ENCODE measurements around the gene MTSS2. TPM values are rescaled to one million over a fixed set of nuclear protein-coding genes. Genes with fewer than 3 reads are reported as not detected.
"Not testable (repeated sequence)": the region's sequence is repeated elsewhere in the genome, so short reads cannot be mapped to it uniquely, and the experiment has no call there.

The MTSS2 gene
- total RNA-seq, 1 donor from 2014 or later = 35.4 TPM

DNA sequence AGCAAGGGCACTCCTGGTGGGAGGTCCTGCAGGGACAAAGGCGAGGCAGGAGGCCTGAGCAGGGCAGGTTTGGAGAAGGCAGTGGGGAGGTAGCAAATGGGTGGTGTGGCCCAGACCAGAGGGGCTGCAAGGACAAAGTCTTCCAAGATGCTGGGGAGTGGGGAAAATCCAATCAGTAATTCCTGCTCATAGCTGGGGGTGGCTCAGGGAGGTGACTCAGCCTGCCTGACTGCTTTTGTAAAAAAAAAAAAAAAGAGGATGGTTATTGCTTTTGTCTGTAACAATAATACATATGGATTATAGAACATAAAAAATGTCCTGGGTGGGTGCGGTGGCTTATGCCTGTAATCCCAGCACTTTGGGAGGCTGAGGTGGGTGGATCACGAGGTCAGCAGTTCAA lies 34.3 kb downstream of the MTSS2 start:
- no peak for DNase-seq

DNA sequence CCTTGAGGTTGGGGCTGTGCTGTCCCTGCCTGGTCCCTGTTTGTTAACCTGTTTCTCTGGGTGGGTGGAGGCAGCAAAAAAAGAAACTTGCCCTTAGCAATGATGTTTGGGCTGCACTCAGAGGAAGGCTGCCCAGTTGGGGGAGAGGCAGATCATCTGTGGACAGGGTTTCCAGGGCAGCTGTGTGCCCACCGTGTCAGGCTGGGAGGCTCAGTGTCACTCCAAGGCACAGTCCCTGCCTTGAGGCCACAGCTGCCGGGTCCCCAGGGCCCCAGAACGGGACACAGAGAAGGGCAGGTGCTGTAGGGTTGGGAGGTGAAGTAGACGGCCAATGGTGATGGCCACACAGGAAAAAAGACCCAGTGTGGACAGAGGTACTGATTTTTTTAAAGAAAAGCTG lies 35.6 kb downstream of the MTSS2 start:
- no peak for DNase-seq

DNA sequence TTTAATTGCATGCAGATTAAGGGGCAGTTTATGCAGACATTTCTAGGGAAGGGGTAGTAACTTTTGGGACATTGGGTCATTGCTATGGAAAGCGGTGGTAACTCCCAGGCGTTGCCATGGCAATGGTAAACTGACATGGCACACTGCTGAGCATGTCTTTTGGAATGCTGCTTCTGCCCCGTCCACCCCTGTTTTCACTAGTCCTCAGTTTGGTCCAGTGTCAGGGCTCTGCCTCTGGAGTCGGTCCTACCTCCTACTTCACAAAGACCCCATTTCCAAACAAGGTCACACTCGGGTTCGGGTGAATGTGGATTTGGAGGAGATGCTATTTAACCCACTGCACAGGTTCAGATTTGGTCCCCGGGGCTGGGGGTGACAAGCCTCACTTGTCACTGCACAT lies 36.6 kb downstream of the MTSS2 start:
- DNase-seq = no peak

DNA sequence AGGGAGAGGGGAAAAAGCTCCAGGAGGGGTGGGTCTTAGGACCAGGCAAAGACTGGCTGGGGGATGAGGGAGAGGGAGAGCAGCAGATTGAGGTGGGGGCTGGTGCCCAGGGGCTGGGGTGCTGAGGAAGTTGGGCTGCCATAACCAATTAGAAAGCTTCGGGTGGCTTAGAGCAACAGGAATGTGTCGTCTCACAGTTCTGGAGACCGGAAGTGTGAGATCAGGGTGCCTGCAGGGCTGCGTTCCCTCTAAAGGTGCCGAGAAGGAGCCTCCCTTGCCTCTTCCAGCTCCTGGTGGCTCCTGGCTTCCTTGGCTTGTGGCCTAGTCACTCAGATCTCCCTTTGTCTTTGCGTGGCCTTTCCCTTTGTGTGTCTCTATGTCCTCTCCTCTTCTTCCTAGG lies 37.2 kb downstream of the MTSS2 start:
- DNase-seq = no peak

DNA sequence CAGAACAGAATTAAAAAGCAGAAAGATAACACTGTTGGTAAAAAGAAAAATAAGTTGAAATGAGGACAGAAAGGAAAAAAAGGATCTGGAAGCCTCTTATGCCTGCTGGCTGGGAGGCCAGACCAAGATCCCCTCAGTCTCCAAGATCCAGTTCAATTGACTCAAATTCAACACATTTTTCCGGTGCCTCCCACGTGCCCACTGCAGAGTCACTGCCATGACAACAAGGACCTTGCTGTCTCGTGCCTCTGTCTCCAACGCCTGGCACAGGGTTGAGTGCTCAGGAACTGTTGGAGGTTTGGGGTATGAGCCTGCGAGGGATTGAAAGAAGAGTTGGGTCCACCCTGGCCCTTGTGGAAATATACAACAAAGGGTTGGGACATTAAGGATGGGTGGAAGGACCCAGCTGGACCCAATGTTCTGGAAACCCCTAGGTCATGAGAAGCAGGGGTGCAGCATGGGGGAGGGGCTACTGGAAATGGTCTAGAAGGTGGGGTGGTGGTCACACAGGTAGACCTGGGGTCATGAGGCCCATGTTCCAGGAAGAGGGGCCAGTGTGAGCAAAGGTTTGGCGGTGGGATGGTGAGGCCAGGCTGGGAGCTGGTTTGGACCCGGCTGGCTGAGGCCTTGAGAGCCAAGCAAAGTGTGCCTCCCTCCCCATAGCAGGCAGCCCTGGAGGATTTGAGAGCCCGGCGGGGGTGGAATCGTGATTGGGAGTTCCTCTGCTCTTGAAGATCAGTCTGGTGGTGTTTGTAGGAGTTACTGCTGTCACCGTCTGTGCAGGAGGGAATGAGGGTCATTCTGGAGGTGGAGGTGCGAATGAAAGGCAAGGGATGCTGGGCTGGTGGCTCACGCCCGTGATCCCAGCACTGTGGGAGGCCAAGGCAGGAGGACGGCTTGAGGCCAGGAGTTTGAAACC lies 38.2 kb downstream of the MTSS2 start:
- DNase-seq = peak; percentile 42

DNA sequence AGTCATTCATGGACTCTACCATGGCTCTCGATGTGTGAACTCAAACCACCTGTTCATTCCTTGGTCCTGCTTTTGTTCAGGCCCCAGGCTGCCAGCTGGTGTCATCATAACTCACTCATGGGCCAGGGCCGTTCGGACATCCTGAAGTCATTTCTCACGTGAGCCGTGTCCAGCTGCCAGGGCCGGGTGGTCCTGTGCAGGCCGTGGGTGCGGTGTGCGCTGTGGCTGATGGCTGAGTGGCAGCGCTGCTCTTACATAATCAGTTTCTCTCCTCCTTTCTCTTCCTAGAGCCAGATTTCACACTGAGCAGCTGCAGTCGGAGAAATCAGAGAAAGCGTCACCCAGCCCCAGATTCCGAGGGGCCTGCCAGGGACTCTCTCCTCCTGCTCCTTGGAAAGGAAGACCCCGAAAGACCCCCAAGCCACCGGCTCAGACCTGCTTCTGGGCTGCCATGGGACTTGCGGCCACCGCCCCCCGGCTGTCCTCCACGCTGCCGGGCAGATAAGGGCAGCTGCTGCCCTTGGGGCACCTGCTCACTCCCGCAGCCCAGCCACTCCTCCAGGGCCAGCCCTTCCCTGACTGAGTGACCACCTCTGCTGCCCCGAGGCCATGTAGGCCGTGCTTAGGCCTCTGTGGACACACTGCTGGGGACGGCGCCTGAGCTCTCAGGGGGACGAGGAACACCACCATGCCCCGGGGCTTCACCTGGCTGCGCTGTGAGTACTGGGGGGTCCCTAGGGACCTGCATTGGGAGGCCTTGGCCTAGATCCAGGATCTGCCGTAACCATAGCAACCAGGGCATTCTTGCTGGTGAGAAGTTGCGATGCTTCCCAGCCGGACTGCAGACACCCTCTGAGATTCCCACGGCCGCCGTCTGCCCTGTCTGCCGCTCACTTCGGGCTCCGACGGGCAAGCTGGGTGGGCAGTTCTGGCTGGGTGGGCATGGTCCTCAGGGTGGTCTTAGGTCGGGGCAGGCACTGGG lies 39.3 kb downstream of the MTSS2 start, which contains the start of gene IL34:
TSS of gene IL34 (plus strand) at position 300 of the 982 bp plus-strand sequence. CDS start at position 689, 389 bp downstream.
- DNase-seq = peak; percentile 37

DNA sequence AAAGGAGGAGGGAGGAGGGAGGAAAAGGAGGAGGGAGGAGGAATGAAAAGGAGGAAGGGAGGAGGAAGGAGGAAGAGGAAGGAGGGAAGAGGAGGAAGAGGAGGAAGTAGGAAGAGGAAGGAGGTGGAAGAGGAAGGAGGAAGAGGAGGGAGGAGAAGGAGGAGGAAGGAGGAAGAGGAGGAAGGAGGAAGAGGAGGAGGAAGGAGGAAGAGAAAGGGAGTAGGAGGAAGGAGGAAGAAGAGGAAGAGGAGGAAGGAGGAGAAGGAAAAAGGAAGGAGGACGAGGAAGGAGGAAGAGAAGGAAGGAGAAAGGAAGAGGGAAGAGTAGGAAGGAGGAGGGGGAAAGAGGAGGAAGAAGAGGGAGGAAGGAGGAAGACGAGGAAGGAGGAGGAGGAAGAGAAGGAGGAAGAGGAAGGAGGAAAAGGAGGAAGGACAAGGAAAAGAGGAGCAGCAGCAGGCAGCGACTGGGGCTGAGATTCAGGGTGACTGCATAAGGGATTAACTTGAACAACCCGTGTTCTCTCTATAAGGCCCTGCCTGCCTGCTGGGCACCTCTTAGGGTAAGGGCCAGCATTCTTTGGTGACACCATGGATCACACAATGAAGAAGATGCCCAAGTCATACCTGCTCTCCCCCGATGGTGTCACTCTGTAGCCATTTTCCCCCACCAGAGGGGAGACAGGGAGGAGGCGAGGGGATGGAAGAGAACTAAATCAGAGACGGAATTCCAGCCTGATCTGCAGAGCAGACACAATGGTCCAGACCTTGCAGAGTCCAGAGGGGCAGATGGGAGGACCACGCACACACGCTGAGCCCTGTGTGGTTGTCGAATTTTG lies 40.9 kb downstream of the MTSS2 start:
- no peak for DNase-seq

DNA sequence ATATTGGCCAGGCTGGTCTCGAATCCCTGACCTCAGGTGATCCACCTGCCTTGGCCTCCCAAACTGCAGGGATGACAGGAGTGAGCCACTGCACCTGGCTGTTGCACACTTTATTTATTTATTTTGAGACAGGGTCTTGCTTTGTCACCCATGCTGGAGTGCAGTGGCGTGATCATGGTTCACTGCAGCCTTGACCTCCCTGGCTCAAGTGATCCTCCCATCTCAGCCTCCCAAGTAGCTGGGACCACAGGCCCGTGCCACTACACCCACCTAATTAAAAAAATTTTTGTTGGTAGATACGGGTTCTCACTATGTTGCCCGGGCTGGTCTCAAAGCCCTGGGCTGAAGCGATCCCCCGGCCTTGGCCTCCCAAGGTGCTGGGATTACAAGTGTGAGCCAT lies 42.6 kb downstream of the MTSS2 start:
- DNase-seq = not testable (repeated sequence)

DNA sequence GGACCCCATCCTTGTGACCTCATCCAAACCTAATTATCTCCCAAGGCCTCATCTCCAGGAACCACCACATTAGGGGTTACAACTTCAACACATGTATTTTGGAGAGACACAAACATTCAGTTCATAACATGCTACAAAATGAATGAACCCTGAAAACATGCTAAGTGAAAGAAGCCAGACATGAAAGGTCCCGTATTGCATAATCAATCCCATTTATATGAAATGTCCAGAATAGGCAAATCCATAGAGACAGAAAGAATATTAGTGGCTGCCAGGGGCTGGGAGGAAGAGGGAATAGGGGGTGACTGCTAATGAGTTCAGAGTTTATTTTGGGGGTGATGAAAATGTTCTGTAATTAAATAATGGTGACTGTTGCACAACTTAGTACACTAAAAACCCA lies 43.2 kb downstream of the MTSS2 start:
- DNase-seq = no peak

DNA sequence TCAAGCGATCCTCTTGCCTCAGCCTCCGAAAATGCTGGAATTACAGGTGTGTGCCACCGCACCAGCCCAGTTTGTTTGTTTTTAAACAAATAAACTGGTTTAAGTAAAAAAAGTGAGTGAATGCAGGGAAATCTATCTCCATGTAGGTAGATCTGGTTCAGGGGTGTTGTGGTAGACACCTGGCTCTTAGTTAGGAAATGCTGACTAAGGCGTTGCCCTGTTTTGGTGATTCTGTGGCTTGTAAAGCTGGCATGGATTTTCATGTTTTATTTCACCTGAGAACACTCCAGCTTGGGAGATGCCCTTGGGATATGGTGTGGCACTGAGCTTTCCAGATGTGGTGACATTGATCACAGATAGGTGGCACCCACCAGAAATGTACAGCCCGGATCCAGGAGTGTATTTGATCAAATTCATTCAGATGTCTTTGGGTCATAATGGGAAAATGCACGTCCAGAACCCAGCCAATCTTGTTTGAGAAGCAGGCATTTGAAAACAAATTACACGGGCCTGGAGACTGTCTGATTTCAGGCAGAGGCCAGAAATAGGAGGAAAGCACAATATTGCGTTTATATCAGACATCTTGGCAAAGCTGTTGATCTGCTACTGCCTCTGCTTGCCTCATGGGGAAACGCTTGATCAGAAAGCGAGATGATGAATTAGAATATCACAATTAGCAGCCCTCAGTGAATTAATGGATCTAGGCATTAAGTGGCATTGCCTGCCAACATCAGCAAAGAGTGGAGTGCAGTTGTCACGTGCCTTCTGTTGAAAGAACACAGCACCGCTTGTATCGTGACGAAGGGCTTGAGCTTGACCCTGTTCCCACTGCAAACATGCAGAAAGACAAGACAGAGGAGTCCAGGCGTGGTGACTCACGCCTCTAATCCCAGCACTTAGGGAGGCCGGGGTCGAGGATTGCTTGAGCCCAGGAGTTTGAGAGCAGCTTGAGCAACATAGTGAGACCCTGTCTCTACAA lies 46.8 kb downstream of the MTSS2 start:
- no peak for DNase-seq

Other genes with a start within 250 kb of the MTSS2 start
- 35.2 TPM for gene ST3GAL2, start 247.0 kb downstream of the MTSS2 start, total RNA-seq
- gene FCSK, start 231.5 kb downstream of the MTSS2 start, total RNA-seq = 6.2 TPM
- 29.2 TPM for gene COG4, start 162.5 kb downstream of the MTSS2 start, total RNA-seq
- 87.3 TPM for gene SF3B3, start 162.2 kb downstream of the MTSS2 start, total RNA-seq
- gene IL34, start 39.5 kb downstream of the MTSS2 start, total RNA-seq = 1.7 TPM
- 15.9 TPM for gene VAC14, start 115.1 kb upstream of the MTSS2 start, total RNA-seq

All from occipital lobe (tissue), 2 donors.